ENCODE measurements around the gene THOC6.

The THOC6 gene

DNA sequence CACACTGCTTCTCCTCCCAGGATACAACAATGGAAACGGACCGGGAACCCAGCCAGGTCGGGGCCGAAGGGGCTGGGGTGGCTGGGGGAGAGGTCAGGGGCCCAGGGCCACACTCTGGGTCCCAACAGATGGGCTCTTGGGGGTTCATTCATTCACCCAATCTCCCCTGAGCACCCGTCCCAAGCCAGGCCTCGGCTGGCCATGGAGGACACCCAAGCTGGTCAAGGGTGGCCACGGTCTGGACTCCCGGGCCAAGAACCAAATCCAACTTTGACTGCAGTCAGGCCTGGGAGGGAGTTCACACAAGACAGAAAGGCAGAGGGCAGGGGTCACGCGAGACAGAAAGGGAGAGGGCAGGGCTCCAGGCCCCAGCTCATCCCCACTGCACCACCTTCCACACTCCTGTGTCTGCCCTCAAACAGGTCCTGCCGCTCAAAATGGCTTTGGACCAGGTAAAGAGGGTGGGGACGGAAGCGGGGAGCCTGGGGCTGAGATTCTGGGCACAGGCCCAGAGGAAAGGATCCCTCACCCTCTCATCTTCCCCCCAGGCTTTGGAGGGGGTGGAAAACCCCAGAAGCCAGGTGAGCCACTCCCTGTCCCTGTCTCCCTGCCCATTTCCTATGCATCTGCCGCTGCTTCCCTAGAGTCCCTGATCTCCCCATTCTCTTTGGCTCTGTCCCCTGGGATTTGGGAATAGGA, 31.3 kb upstream of the THOC6 start:
- no peak for FAIRE-seq

DNA sequence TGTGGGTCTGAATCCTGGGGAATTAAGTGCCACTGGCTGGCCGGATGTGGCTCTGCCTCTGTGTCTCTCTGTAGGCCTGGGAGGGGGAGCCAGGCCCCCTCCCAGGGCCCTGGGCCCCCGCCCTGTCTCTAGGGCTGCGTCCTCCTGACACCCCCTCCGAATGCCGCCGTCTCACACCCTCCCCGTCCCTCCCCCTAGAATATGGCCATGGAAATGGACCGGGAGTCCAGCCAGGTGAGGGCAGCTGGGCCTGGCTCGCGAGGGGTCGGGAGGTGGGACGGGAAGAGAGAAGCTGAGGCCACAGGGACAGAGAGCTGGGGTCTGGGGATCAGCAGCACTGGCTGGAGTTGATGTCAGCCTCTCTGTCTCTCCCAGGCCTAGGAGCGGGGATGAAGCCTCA, 27.5 kb upstream of the THOC6 start:
- FAIRE-seq = no peak

DNA sequence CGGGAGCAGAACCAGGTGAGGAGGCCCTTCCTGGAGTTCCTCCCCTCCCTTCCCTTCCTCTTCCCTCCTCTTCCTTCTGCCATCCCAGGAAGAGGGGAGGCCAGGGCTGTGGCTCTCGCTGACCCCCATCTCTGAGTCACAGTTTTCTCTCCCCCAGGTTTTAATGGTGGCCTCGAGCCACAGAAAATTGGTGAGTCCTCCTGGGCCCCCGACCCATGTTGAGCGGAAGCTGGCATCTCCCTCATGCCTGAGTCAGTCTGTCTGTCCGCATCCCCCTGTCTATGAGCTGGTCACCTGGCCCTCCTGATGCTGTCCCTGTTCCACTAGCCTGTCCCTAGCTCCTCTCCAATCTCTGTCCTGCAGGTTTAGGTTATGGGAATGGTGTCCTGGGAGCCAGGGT, 23.9 kb upstream of the THOC6 start:
- FAIRE-seq = no peak

DNA sequence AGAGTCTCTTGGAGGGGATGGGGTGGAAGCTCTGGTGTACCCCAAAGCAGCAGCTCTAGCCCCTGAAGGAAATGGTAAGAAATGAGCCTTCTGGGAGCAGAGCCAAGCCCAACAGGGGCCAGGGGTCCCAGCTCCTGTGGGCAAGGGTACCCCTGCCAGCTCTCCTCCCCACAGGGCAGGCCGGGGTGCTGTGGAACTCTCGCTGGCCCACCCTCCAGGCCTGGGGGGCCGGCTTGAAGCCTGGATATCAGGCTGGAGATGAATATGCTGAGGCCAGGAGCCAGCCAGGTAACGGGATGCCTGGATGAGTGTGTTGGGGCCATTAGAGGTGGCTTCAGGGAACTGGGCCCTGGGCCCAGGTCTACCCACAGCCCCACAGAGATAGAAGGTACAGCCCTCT, 23.3 kb upstream of the THOC6 start:
- no peak for FAIRE-seq

DNA sequence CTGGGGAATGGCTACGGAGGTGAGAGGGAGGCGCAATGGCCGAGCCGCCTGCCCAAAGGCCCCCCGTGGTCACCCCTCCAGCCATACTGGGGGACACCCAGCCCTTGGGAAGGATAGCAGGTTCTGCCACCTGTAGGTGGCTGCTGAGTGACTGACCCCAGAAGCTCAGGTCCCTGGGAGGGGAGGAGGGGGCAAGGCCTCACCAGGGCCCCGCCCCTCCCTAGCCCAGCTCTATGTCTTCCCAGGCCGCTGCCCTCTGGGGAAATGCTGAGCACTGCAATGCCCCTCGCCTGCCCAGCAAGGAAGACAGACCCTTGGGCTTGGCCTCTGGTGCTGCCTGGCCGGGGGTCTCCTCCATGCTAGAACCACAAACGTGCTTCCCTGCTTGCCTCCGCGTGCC, 22.5 kb upstream of the THOC6 start:
- no peak for FAIRE-seq

DNA sequence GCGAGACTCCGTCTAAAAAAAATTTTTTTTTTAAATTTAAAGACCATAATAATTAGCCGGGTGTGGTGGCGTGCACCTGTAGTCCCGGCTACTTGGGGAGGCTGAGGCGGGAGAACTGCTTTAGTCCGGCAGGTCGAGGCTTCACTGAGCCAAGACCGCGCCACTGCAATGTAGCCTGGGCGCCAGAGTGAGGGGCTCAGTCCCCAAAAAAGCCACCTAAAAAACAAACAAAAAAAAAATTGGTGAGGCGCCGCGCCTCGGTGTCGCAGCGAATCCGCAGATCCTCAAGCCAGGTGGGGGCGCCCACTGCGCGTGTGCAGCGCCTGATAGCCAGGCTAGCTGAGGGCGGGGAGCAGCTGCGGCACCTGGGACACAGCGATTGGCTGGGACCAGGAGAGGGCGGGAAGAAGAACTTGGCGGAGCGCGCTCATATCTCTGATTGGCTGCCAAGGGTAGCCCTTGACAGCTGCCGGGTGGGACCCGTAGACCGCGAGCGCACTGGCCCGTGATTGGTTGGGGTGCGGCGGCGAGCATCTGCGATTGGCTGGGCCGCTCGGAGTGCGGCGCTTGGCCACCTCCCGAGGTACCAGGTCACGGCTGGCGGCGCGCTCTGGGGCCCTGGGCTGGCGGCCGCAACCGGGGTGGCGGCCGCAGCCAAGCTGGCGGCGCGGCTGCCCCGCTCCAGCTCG, 20.1 kb upstream of the THOC6 start:
- FAIRE-seq = peak; percentile 86

DNA sequence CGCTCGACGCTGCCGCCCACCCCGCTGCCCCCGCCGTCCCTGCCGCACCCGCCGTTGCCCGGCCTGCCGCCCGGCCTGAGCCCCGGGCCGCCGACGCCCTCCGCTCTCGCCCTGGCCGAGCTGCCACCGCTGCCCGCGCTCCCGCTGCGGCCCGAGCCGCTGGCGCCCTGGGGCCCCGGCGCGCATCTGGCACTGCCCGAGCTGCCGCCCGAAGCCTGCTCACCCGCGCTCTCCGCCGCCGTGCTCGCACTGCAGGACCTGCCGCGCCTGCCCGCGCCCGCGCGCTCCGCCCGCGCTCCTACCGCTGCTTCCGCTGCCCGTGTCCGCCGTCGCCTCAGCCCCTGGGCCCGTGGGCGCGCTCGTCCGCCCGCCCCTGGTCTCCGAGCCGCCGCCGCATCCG, 19.5 kb upstream of the THOC6 start:
- FAIRE-seq = no peak

DNA sequence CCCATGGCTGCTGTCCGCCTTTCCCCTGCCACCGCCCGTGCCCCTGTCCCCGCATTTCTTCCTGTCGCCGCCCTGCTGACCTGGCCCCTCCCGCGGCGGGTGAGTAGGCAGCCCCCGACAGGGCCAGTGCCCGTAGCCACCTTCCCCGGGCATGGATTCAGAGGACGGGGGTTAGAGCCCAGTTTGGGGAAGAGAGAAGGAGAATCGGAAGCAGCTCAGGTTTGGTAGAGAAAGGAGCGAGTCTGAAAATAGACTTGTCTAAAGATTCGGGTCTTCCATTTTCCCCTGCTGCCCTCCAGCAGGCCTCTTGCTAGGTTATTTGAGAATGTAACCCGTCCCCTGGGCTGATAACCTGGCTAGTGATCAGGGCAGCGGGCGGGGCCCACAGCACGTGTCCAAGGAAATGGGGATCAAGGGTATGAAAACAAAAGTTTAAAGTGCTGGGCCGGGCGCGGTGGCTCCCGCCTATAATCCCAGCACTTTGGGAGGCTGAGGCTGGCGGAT, 19.0 kb upstream of the THOC6 start:
- no peak for FAIRE-seq

DNA sequence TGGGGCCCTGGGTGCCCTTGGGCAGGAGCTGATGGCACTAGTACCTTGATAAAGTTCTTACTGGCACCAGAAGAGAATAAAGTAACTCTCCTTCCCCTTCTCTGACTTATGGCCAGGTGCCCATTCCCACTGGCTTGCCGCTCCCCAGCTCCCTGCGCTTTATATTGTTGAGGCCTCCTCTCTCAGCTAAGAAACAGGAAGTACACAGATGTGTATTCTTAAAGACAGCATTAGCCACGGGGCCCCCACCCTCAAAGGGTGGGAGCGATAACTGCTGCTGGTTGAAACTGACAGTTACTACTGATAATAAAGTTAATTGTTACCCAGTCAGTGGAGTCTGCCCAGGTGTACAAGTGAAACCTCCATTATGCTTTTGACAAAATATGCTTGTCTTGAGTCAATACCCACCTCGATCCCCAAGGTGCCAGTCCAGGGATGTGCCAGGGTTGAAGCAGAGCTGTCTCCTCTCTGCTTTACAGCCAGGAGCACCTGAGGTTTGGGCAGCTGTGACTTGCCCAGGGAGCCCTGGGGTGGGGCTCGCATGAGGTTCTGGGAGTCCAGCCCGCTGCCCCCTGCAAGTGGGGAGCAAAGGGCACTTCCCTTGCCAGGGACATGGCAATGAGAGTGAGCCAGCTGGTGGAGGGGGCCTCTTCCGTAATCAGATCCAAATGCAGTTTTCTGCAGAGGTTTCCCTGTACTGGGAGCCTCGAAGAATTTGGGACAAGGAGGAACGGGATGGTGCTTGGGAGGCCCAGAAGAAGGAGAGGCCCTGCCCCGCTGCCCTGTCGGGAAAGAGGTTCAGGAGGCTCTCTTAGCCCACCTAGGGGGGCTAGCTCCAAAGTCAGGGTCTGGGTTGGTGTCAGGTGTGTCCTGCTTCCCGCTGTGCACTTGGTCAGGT, 16.5 kb upstream of the THOC6 start:
- no peak for FAIRE-seq

DNA sequence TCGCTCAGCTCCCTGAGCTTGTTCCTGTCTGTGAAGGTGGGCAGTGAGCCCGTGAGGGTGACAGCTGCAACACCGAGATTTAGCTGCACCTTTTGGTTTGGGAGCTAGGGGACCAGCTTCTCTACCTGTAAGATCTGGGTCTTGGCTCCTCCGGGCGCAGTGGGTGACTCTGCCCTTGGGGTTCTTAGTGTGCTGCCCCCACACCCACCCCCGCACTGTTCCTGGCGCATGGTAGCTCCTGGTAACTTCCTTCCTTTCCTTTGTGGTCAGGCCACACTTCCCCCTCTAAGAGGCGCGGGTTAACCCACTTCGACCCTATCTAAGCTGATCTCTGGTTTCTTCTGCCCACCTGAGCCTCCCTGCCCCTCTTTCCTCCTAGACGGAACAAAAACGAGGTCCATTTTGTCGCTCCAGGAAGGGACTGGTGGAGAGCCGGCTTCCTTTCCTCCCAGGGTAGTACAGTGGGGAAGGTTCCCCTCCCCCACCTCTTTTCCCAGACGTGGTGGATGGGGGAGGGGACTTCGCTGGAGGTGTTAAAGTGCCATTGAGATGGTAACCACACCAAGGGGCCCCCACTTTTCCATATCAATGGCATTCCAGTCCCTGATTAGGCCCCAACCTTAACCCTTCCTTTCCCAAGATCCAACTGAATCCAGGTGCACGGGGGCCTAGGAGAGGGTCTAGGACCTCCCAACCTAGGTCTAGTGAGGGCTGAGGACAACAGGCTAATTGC, 15.7 kb upstream of the THOC6 start:
- no peak for FAIRE-seq

DNA sequence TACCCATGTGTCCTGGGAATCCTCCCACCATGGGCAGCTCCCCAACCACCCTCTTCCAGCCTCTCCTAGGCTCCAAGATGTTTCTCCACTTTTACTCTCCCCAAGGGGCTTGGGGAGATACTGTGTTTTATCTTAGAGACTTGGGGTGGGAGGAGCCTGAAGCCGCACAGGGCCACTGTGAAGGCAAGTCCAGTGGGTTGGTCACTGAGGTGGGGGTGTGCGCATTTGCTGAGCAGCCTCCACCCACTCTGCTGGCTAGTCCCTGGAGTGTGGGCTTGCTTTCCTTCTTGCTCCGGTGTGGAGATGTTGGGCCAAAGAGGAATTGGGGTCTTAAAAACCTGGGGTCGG, 15.2 kb upstream of the THOC6 start:
- FAIRE-seq = no peak

DNA sequence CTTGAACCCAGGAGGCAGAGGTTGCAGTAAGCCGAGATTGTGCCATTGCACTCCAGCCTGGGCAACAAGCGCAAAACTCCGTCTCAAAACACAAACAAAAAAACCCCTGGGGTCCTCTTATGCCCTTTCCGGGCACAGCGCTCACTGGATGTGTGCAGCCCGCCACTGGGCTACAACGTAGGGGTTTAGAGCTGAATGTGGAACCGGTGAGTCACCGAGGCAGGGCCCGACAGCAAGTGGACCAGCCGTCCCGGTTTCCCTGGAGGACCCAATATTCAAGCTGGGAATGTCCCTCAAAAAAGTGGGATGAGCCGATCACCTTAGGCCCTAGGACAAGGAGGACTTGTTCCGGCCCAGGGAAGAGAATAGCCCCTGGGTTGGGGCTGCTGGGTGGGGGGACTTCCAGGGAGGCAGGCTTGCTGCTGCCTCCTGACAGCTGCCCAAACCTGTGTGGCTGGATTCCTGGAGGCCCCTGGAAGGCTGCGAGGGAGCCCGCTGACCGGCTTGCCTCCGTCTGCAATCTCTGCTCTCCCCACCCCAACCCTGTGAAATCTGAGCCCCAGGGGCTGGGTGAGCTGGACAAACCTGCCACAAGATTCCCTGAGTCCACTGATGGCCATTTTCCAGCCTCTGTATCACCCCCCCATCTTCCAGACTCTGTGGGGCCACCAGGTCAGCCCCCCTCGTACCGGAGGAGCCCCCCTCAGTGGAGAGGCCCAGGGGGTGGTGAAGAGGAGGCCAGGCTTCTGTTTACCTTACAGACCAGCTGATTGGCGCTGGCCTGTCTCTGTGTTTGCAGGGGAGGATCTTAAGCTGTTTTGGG, 14.1 kb upstream of the THOC6 start:
- no peak for FAIRE-seq

DNA sequence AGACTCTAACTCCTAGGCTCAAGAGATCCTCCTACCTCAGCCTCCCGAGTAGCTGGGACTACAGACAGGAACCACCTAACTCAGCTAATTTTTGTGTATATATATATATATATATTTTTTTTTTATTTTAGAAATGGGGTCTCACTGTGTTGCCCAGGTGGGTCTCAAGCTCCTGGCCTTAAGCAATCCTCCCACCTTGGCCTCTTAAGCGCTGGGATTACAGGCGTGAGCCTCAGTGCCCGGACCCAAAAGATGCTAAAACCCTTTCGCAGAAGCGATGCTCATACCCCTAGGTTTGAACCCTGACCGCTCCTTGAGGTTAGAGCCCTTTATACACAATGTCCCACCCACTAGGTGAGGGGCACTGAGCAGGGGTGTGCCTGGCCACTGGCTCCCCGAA, 13.3 kb upstream of the THOC6 start:
- FAIRE-seq = no peak

DNA sequence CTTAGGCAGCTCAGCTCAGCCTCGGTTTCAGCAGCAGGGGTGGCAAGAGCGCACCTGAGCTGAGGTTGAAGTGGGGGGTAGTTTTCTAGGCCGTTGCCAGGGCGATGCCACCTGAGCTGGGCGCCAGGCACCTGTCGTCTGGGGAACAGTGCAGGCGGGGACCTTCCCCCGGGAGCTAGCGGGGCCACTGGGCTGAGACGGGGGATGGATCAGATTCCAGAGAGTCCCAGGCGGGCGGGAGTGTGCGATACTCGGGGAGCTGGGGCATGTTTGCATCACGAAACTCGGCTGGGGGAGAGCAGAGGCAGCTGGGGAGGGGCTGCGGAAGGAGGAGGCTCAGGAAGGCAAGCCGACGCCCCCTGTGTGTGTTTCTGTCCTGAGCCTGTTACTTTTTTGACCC, 11.6 kb upstream of the THOC6 start:
- FAIRE-seq = no peak

DNA sequence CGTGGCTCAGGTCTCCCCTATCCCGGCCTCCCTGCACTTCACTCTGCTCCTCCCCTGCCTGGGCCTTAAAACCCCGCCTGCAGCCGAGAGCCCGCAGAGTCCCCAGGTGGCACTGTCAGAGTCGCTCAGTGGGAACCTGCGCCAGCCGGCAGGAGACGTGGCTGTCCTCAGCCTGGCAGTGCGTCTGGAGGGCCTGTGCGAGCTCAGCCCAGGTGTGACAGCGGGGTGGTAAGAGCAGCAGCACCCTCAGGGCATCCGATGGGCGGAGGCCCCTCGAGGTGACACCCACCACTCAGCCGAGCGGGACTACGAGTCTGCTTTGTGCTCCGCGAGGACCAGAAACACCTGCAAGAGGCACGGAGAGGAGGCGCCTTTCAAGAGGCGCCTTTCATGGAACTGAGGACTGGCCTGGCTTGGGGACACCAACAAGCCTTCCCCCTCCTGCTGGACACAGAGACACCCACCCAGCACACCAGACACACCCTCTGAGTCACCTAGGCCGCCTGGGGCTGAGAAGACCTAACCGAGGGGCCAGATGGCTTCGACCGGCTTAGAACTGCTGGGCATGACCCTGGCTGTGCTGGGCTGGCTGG, 10.9 kb upstream of the THOC6 start, which contains the start of gene CLDN9:
Gene CLDN9, plus strand, starts transcription at position 96 of the 593 bp plus-strand sequence. Its CDS starts 440 bp downstream, at position 536.
- no peak for FAIRE-seq

DNA sequence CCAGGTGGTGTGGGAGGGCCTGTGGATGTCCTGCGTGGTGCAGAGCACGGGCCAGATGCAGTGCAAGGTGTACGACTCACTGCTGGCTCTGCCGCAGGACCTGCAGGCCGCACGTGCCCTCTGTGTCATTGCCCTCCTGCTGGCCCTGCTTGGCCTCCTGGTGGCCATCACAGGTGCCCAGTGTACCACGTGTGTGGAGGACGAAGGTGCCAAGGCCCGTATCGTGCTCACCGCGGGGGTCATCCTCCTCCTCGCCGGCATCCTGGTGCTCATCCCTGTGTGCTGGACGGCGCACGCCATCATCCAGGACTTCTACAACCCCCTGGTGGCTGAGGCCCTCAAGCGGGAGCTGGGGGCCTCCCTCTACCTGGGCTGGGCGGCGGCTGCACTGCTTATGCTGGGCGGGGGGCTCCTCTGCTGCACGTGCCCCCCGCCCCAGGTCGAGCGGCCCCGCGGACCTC, 10.3 kb upstream of the THOC6 start:
- FAIRE-seq = no peak

DNA sequence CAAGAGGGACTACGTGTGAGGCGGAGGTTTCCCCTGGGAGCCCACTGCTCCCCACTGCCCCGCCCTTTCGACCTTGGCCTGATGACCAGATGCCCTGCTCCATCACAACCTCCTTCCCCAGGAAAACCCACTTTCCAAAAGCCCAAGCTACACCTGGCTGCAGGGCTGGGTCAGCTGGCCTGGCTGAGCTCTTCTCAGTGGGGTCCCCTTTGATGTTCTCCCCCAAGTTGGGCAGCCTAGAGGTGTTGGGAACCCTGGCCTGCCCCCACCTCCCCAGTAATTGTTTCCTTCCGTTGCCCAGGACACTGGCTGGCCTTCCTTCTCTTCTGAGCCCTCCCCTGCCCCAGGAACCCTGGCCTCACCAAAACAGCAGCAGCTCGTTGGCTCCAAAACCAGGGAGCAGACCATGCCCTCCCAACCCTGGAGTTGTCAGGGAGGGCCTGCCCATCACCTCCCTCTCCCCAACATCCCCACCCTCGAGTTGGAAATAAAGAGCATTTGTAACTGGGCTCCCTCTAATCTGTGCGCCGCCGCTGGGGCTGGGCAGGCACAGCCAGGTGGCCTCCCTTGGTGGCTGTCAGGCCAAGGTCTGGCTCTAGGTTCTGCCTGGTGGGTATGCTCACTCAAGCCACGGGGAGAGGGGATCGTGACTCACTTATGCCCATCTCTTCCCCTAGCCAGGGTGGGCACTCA, 9.7 kb upstream of the THOC6 start:
- FAIRE-seq = no peak

DNA sequence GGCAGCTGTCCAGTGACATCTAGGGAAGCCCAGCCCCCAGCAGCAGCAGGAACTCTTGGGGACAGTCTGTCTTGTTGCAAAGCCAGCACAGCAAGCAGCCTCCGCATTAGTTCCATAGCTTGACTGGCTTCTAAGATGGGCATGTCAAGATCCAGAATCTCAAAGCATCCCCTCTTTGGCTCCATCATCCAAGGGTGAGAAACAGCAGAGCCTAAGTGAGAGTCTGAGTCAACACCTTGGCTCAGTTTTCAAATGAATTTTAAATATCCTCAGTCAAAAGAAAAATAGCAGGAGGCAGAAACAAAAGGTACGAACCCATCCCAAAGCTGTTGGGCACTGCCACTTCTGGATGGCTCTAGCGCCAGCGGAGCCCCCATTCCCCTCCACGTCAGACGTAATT, 8.9 kb upstream of the THOC6 start:
- no peak for FAIRE-seq

DNA sequence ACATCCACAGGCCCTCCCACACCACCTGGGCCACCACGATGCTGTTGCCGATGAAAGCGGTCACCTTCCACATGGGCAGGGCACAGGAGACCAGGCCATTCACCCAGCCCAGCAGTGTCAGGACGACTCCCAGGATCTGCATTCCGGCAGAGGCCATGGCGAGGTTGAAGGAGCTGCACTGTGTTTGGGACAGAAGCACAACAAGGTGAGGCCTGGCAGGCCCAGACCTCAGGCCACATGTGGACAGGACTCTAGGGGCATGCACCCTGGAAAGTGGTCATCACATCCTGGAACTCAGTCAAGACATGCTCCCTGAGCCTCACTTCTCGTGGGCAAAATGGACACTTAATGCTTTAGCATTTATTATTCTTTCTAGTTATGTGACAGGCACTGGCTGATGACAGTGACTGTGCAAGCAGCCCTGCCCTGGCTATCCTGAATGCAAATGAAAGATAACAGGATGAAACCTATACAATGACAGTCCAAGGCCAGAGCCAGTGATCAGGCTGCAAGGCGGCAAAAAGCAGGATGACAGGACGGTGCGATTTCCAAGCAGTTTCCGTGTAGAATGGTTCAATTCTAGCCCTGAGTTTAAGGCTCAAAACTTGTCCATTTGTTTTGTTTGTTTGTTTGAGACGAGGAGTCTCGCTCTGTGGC, 7.8 kb upstream of the THOC6 start:
- no peak for FAIRE-seq

DNA sequence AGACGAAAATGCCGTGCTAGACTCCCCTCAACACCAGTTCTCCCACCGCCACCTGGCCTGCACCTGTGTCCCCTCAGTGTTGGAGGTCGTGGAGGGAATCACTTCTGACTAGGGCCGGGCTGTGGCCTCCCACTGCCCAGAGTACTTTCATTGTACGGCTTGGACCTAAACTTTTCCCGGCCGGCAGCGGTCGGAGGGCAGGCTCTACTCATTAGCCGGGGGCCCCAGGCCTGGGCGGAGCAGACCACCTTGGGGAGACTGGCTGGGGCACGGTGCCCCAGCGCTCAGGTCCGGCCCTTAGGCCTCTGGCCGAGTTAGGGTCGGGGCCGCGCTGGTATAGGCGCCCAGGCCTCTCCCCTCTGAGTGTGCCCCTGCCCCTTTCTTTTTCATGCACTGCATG, 6.5 kb upstream of the THOC6 start:
- no peak for FAIRE-seq

Measured in islet of Langerhans (tissue), 1 donor.